Activated gamma-delta T cell treated with Interleukin-2 at 50 U/mL for 16 hours (primary cell): ENCODE measurements around the gene E2F8.
A peak's percentile ranks its signal among the peaks of the same experiment; 100 is the strongest.
"Not testable (repeated sequence)": the region's sequence is repeated elsewhere in the genome, so short reads cannot be mapped to it uniquely, and the experiment has no call there.

ENCODE experiments used
- DNase-seq: peaks from one replicate; pipeline ENCODE4 v3.0.0-alpha.2; 2020

E2F8 gene, protein sequence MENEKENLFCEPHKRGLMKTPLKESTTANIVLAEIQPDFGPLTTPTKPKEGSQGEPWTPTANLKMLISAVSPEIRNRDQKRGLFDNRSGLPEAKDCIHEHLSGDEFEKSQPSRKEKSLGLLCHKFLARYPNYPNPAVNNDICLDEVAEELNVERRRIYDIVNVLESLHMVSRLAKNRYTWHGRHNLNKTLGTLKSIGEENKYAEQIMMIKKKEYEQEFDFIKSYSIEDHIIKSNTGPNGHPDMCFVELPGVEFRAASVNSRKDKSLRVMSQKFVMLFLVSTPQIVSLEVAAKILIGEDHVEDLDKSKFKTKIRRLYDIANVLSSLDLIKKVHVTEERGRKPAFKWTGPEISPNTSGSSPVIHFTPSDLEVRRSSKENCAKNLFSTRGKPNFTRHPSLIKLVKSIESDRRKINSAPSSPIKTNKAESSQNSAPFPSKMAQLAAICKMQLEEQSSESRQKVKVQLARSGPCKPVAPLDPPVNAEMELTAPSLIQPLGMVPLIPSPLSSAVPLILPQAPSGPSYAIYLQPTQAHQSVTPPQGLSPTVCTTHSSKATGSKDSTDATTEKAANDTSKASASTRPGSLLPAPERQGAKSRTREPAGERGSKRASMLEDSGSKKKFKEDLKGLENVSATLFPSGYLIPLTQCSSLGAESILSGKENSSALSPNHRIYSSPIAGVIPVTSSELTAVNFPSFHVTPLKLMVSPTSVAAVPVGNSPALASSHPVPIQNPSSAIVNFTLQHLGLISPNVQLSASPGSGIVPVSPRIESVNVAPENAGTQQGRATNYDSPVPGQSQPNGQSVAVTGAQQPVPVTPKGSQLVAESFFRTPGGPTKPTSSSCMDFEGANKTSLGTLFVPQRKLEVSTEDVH

DNA sequence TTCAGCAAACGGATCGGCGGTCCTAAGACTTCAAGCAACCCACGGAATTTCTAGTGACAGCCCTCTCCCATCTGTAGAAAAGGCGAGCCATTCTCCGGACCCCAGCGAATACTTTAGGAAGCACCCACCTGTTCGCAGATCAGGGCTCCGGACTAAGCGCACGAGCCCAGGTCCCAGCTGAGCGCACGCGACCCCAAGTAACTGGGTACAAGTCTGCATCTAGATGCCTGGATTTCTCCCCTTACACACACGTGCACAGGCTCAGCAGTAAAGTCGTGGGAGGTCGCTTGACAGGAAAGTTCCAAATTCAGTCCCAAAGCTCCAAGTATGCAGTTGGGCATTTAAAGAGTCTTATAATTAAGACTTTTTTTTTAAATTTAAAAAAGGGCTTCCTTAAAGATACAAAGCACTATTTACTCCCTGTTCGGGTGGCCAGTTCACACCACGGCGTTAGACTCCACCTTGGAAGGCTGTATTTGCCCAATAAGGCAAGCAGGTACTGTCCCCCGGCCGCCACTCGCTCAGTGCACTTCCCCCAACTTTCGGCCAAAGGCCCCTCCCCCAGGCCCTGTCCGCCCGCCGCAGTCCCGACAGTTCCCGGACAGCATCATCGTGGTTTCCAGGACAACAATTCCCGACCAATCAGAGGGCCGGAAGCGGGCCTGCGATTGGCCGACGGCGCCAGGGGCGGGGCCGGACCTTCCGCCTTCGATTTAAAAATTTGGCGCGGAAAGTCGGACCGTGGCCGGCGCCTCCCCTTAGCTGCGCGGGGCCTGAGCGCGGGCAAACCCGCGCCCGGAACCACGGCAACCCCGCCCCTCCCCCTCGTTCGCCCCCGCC is at the start of gene E2F8:
E2F8 (minus strand) TSS at position 526 of the 840 bp plus-strand sequence. CDS start 824 bp downstream, outside the sequence.
- peak; percentile 71 for DNase-seq

DNA sequence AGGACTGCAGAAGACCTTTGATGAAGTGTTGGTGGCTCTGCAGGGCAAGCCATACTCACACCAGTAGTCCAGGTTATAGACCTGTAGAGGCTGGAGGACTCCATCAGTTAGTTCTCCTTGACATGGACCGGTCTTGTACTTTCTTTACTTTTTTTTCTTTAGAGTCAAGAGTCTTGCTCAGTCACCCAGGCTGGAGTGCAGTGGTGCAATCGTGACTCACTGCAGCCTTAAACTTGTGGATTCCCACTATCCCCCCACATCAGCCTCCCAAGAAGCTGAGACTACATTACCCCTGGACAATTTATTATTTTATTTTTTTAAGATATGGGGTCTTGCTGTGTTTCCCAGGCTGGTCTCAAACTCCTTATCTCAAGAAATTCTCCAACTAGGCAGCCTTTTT is 49.6 kb upstream of the E2F8 start:
- no peak for DNase-seq

DNA sequence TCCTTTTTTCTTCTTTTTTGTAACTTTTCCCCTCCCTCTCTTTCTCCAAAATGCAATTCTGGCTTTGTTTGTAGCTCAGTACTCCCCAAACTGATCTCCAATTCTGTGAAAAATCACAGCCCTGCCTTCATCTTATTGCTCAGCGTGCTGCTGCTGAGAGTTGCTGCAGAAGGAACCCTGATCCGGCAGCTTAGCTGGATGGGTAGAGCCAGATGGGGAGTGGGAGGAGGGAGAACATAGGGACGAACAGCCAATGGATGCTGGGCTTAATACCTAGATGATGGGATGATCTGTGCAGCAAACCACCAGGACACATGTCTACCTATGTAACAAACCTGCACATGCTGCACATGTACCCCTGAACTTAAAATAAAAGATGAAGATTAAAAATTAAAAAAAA is 47.5 kb upstream of the E2F8 start:
- no peak for DNase-seq

DNA sequence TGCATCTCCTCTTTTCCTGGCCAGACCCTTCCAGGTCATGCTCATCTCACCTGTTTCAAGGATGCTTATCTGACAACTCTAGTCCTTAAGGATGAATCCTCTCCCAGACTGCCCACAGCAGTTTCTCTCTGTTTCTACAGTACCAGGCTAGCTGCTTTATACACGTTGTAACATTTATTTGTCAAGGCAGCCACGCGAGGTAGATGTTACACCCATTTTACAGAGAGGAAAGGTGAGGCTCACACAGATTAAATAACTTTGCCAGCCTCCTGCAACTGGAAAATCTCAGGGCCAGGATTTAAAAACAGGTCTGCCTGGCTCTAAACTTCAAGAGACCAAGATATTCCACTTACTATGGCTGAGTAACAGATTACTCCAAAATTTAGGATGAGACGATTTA is 45.7 kb upstream of the E2F8 start:
- no peak for DNase-seq

DNA sequence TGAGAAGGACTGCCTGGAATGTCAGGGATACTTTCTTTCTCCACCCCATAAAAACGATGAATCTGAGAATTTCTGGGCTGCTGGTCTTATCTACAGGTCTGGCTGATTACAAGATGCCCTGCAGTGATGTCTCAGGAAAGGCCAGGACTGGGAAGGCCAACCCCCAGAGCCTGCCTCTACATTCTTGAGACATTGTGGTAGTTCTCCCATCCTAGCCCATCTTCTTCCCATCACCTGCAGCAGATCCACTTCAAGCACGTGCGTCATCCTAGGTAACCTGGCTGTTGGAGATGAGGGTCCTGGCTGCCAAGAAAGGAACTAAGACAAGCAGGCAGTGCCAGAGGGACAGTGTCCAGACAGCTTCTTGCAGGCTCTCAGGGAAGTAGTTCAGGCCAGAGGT is 44.1 kb upstream of the E2F8 start:
- DNase-seq = no peak

DNA sequence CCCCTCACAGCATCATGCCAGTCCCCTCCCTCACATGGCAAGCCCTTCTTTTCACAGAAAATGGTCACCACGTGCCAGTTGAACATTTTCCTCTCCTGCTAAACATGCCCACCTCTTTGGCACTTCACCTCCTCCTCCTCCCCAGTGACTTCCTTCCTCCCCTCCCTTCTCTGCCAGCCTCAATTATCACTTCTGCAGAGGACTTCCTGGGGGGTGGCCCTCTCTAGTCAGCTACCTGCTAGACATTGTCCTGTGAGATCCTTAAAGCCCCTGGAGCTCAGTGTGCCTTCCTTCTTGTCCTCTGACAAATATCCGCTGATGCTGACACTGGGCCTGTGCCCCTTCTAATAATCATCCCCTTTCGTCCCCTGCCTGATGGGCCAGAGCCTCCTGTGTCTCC is 43.2 kb upstream of the E2F8 start:
- DNase-seq = no peak

DNA sequence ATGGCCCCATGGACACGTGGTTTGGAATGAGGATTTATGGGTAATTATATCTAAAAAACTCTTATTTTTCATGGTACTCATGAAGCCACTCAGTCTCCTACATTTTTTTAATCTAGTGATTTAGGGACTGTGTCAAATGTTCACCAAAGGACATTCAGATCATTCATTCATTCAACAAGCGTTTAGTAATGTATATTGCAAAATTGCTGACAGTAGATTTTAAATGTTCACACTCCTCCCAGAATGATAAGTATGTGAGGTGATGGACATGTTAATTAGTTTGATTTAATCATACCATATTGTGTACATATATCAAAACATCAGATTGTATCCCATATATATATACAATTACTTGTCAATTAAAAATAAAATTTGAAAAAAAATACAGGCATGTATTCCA is 40.8 kb upstream of the E2F8 start:
- DNase-seq = no peak

DNA sequence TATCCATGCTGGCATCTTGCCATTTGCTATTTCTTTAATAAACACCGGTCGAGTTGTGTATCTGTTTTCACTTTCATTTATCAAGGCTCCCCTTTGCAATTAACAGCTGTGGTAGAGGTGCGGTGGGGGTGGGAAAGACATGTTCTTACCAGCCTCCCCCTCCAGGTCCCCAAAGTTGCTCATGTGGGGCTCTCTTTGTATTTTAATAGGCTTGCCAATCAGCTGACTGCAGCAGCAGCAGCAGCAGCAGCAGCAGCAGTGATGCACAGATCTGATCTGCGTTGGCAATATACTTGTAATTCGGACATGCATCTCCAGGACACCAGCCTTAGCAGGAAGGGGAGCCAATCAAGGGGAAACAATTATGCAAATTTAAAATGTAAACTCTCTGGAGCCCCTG is 40.3 kb upstream of the E2F8 start:
- peak; percentile 28 for DNase-seq

DNA sequence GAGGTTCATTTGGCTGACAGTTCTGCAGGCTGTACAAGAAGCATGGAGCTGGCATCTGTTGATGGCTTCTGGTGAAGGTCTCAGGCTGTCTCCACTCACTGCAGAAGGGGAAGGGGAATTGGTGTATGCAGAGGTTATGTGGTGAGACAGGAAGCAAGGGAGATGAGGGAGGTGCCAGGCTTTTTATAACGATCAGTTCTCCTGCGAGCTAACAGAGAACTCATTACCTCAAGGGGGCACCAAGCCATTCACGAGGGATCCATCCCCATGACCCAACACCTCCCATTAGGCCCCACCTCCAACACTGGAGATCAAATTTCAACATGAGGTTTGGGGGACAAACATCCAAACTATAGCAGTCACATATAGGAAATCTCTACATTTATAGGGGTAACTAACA is 38.7 kb upstream of the E2F8 start:
- DNase-seq = no peak

DNA sequence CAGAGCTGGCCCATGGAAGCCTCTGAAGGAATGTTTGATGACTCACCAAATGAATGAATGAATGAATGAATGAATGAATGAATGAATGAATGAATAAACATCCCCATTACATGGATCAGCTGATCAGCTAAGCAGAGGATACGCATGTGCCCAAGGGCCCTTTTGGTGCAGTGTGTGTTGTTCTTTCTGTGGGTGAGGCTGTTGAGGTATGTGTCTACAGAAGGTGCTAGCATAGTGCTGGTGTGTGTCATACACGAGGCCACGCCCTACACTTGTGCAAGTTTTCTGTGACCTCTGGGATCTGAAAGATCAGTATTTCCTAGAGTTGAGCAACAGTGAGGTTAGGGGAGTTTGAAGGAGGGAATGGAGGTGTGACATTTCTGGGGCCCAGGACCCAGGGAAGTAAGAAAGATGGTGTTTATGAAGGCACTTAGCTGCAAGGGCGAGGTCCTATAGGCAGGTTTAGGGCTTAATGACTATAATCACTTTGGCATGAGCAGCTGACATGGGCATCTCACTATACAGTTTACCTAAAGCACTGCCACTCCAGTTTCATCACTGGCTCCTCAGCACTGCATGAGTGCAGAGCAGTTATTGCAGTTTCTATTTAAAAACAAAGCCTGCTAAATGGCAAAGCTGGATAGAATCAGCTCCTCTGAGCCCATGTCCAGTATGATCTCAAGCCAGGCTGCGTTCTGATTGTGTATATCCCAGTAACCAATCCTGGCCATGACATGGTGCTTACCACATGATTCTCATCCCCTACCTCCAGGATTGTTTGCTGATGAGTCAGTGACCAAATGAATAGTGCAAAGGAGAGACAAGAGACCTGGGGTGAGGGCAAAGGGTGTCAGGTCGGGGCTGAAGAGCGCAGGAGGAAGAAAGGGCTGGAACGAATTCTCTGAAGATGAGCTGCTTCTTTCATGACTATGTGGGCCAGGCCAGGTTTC is 36.4 kb upstream of the E2F8 start:
- DNase-seq = no peak

DNA sequence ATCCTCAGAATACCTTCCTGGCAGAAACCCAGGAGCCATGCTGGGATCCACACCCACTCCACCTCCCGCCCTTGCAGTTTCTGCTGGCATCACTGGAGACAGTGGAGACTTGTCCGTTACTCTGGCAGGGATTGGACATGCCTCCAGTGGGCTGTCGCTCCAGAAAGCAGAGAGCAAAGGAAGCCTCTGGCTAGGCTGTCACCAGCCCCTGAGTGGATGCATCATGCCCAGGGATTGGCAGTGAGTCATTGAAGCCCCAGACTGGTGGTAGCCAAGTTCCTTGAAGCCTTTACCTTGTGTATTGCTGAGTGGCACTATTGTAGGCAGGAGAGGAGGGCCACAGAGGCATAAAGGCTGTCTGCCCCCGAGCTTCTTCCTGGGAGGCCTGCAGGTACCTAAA is 34.8 kb upstream of the E2F8 start:
- no peak for DNase-seq

DNA sequence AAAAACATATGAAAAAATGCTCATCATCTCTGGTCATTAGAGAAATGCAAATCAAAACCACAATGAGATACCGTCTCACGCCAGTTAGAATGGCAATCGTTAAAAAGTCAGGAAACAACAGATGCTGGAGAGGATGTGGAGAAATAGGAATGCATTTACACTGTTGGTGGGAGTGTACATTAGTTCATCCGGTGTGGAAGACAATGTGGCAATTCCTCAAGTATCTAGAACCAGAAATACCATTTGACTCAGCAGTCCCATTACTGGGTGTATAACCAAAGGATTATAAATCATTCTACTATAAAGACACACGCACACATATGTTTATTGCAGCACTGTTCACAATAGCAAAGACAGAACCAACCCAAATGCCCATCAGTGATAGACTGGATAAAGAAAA is 32.5 kb upstream of the E2F8 start:
- not testable (repeated sequence) for DNase-seq

DNA sequence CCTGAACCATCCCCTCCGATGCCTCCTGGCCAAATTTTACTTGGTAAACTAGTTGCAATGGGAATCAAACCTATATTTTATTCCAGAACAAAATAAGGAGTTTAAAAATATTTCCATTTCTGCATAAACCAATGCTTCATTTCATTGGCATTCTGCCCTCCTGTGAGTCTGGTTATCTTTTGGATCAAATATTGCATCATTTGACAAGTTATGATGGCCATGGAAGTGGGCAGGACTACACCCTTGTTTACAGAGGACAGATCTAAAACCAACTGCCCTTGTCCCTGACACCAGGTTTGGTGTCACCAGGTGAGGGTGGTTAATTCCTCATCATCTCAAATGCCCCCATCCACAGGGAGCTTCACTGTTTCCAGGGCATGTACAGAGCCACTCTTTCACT is 28.2 kb upstream of the E2F8 start:
- DNase-seq = no peak

DNA sequence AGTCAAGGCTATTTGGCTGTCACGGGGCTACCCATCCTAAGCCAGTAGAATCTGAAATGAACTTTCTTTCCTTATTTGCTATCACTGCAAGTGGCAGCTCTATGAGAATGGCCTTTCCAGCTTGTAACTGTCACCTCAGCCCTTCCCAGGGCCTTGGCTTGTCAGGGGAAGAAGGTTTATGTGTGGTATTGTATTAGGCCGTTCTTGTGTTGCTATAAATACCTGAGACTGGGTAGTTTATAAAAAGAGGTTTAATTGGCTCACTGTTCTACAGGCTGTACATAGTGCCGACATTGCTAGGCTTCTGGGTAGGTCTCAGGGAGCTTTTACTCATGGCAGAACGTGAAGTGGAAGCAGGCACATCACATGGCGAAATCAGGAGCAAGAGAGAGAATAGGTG is 26.8 kb upstream of the E2F8 start:
- DNase-seq = no peak

DNA sequence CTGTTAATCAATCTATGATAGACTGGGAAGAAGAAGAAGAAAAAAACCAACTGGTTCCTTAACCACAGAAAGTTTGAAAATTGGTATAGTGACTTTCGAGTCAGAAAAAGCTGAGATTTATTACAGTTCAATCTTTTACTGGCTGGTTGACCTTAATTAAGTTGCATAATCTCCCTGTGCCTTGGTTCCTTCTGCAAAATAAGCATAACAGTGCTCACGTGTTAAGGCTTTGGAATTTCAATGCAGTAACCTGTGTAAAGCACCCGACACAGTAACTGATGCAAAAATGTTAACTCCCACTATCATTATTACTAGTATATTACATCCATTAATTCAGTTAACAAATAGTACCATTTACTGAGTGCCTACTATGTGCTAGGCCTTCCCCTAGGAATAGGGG is 22.6 kb upstream of the E2F8 start:
- no peak for DNase-seq

DNA sequence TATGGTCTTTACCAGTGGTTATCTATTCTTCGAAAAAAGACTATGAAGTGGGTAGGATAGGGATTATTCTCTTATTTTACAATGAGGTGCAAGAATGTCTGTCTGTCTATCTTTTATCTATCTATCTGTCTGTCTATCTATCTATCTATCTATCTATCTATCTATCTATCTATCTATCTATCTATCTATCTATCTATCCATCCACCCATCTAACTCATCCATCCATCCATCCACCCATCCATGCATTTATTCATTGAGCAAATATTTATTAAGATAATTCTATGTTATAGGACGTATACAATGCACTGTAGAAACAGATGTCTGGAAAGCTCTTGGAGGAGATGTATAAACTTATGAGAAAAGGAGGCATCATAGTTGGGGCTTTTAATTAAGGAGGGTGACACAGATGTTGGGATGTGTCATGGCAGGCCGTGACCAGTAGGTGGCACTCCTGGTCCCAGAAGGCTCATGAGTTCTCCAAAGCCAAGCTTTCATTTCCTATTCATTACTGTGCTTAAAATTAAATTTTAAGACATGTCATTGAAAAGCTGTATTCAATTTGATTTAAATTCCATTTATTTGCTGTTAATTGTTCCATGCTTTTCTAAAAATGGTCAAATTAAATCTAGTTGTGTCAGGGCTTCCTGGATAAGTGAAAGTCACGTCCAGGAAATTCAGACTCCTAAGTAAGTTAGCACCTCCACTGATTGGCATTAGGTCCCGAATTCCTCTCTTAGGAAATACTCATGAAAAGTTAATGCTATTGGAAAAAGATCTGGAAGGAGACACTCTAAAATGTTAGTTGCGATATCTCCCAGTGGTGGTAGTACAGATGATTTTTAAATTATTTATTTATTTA is 19.0 kb upstream of the E2F8 start:
- DNase-seq = peak; percentile 63

DNA sequence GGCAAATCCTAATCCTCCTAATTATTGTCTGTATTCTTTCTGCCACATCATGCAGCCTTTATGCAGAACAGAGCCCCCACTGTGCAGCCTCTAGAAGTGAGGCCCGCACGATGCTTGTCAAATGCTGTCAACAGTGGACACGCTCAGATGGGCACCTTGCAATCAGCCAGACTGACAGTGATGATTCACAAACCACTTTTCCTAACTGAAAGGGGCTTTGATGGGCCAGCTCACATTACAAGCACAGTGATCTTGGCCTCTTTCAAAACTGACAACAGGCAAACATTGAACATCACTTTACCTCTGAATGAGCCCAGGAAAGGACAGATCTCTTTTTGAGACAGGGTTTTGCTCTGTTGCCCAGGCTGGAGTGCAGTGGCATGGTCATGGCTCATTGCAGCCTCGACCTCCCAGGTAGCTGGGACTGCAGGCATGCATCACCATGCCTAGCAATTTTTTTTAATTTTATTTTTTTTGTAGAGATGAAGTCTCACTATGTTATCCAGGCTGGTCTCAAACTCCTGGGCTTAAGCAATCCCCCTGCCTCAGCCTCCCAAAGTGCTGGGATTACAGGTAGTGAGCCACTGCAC is 18.0 kb upstream of the E2F8 start:
- no peak for DNase-seq

DNA sequence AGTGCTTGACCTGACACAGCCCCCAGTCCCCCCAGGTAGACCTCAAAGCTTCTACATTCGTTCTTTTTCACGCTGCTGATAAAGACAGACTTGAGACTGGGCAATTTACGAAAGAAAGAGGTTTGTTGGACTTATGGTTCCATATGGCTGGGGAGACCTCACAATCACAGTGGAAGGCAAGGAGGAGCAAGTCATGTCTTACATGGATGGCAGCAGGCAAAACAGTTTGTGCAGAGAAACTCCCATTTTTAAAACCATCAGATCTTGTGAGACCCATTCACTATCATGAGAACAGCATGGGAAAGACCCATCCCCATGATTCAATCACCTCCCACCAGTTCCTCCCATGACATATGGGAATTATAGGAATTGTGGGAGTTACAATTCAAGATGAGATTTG is 13.7 kb upstream of the E2F8 start:
- DNase-seq = not testable (repeated sequence)

DNA sequence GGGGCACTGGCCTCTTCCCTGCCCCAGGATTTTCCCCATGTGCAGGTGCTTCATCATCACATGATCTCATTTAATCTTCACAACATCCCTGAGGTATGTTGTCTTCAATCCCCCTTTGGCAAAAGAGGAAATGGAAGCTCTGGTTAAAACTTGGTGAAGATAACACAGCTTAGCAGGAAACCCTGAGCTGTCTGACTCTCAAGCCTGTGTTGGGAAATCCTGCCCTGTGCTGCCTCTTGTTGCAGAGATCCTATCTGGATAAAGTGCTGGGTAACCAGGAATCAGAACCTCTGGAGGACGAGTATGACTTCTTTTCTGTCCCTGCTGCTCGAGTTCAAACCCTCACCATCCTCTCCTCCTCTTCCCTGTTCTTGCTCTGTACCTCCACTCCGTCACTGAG is 13.1 kb upstream of the E2F8 start:
- no peak for DNase-seq

DNA sequence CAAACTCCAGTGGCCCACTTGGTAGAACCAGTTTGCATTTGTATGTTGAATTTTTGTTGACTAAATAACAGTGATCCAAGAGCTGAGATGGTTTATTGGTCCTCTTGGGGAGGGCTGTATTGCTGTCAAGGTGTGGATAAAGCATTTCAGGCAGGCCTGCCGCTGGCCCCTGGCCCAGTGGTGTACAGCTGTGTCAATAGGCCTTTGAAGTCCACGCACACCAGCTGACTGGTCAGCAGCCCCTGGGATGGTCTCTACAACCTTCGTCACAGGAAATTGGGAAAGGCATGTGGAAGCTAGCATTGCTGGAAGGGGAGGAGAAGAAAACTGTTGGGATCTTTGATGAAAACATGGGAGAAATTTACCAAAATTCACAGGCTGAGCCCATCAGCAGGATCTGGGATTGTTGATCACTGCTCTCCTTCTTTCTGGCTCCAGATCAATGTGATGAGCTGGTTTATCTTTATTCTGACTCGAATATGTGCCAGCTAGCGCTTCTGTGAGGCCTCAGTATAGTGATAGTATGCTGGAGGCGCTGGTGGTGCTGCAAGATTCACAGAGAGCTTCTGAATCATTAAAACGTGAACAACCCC is 12.5 kb upstream of the E2F8 start:
- no peak for DNase-seq
